GM12874 (cell line): ENCODE results near the gene LAMA5.

Experiments used
- TF ChIP-seq, protein P1 (sequence below): IDR thresholded peaks from 2 replicates; pipeline ENCODE4 v1.5.1; 2011; ENCODE audit warnings: low read depth, mild to moderate bottlenecking, control low read depth, low read length, moderate library complexity; ENCODE audit not compliant: insufficient read depth

The LAMA5 gene

DNA sequence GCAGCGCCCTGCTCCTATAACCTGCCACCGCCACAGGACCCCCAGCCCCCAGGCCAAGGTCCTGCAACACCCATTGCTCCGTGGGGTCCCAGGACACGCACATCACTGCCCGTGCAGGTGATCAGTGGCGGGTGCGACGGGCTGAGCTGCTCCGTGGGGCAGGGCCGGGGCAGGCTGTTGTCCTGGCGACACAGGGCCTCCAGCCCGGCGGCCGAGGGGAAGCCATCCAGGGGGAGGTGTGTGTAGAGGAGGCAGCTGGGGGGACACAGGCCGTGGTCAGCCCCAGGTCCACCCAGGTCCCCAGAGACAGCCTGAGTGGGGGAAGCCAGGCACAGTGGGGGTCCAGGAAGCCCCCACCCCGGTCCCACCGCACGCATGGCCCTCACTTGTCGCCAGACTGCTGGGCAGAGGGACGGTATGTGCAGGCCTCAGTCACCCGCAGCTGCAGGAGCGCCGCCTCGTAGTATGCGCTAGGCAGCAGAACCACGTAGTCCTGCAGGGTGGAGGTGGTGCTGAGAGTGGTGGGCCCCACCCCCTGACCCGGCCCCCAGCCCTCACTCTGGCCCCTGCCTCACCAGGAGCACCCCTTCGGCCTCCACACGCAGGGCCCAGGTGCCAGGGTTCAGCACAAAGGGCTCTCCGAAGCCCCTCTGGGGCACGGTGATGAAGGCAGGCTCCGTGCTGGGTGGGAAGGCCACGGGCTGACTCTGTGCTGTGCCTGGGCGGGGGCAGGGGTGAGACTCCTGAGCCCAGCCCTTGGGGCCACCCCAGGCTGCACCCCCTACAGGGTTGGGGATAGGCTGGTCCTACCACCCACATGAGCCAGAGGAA, 33.9 kb downstream of the LAMA5 start:
- TF ChIP-seq, protein P1, sequence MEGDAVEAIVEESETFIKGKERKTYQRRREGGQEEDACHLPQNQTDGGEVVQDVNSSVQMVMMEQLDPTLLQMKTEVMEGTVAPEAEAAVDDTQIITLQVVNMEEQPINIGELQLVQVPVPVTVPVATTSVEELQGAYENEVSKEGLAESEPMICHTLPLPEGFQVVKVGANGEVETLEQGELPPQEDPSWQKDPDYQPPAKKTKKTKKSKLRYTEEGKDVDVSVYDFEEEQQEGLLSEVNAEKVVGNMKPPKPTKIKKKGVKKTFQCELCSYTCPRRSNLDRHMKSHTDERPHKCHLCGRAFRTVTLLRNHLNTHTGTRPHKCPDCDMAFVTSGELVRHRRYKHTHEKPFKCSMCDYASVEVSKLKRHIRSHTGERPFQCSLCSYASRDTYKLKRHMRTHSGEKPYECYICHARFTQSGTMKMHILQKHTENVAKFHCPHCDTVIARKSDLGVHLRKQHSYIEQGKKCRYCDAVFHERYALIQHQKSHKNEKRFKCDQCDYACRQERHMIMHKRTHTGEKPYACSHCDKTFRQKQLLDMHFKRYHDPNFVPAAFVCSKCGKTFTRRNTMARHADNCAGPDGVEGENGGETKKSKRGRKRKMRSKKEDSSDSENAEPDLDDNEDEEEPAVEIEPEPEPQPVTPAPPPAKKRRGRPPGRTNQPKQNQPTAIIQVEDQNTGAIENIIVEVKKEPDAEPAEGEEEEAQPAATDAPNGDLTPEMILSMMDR = no peak

DNA sequence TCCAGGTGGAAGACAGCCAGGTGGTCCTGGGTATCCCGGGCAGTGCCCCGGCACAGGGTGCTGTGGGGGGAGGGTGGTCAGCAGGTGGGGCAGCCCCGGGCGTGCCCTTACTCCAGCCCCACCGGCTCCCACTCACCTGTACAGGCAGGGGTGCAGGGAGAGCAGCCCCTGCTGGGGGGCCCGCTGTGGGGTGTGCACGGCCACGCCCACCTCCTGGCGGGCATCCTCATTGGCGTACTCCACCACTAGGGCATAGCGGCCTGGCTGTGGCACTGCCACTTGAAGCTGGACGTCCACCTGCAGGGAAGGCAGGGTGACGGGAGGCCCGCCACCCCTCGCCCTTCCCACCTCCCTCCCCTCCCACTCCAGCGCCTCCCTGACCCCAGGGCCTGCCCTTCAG, 34.7 kb downstream of the LAMA5 start:
- TF ChIP-seq, protein P1 = no peak

DNA sequence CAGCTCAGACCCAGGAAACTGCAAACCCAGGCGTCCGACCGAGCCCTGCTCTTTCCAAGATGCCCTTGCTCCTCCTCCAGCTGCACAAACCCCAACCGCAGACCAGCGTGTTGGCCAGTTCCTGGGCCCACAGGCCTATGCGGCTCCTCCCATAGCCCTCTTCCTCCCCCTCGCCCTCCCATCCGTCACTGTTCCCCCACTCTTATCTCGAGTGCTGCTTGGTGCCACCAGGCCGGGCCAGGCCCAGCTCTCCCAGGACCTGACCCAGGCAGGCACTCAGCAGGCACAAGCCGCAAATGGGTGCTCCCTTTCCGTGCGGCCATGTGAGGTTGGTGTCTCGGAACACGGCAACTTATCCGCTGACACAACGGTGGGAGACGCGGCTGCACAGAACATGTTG, 35.8 kb downstream of the LAMA5 start:
- TF ChIP-seq, protein P1 = no peak

DNA sequence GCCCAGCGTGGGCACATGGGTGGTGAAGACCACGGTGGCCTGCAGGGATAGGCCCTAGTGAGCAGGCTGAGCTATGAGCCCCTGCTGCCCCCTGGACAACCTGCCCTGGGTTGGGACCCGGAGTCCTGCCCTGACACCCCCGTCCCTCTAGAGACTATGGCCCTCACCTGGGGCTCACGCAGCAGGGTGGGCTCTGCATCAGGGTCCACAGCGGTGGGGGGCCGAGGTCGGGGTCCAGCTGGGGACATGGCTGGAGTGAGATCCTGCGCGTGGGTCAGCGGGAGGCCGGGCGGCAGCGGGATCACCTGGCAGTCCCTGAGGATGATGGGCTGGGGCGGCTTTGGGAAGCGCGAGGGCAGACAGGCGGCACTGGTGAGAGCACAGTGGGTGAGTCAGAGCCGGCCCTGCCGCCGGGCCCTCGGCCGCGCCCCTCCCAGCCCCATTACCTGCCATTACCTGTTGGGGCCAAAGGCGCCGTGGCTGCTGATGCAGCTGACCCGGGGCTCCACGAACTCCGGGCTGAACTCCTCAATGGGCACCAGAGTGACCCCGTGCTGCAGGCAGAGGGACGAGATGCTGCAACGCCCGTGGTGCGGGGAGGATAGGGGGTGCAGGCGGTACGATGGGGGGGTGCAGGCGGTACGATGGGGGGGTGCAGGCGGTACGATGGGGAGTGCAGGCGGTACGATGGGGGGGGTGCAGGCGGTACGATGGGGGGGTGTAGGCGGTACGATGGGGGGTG, 36.4 kb downstream of the LAMA5 start:
- TF ChIP-seq, protein P1 = no peak

DNA sequence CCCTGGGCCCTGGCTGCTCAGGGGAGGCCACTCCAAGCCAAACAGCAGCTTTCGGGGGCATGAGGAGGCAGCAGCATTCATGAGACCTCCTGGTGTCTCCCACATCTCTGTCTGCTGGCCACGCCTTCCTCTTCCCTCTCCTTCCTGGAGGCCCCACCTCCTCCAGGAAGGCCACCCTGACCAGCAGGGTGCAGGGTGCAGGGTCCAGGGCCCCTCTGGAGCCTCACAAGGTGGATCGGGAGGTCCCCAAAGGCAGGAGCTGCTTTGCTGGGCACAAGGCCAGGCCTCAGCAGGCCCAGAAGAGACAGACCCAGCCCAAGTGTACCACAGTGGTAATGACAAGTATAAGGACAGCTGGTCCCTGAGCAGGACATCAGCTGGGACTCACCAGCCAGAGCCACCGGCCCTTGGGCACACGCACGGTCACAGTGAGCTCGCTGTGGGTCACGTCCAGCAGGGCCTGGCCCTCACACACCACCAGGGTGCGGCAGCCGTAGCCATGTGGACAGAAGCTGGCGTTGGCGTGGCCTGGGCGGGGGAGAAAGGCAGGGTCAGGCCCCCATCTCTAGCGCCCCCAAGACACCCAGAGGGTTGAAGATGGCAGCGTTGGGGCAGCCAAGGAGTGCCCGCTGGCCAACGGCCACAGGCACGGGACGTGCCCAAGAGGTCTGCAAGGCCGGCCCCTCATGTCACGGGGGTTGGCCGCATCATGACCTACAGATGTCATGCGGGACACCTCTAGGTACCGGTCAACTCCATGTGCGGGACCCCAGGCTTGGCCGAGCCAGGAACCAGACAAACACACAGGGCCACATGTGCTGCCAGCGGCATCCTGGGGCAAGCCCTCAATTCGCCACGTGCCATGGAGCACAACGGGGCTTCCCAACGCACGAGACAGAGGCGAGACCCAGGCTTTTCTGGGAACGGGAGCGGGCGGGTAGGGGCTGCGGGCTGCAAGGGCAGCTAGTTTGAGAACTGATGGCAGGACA, 37.4 kb downstream of the LAMA5 start:
- TF ChIP-seq, protein P1 = no peak

DNA sequence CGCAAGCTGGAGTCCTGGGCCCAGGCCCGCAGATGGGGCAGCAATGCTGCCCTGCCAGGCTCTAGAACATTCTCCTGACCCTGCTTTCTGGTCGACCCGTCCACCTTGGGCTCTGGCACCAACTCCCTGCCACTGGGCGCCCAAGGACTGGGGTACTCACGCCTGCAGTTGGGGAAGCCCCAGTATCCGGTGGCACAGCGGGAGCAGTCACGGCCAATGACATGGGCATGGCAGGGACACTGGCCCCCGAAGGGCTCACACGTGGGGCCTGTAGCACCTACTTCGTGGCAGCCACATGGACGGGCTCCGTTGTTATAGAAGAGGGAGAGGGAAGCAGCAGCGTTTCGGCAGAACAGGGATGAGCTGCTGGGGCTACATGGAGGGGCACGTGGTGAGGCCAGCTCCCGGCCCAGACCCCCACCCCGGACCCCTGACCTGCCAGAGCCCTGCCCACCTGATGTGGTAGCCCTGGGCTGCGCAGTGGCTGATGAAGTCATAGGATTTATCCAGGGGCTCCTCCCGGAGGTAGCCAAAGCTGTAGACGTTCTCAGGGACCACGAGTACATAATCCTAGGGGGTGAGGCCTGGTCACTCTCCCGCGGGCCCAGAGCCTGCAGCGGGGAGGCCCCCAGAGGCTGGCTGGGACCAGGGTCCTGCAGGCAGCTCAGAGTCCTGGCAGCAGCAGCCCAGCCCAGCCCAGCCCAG, 38.3 kb downstream of the LAMA5 start:
- TF ChIP-seq, protein P1 = no peak
